Brain pericyte (primary cell): ENCODE measurements around the gene FABP3.

Experiments used
- DNase-seq: peaks from one replicate; pipeline ENCODE4 v3.0.0-alpha.2; 2012; ENCODE audit warnings: low read depth, low spot score

Gene FABP3

DNA sequence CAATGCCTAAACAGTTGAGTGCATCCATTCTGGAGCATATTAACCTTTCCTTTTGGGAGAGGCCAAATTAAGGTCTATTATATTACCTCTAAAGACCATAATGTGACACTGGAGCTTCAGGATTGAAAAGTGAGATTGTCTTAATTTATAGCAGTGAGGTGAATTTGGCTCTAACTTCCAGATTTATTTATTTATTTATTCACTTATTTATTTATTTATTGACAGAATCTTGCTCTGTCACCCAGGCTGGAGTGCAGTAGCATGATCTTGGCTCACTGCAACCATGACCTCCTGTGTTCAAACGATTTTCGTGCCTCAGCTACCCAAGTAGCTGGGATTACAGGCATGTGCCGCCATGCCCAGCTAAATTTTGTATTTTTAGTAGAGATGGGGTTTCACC lies 57.0 kb downstream of the FABP3 start:
- DNase-seq, result no peak
